Smooth muscle cell (in vitro differentiated cells): ENCODE data around the gene PSKH1. TPM values are rescaled to one million over a fixed set of nuclear protein-coding genes. Genes with fewer than 3 reads are reported as not detected.
A peak's percentile ranks its signal among the peaks of the same experiment; 100 is the strongest.

Experiments
- DNase-seq: peaks from one replicate; lab custom pipeline; 2025; ENCODE audit not compliant: unreplicated experiment; lab: John Stamatoyannopoulos, UW
- H2AFZ ChIP-seq: fragments of 200-600 bp; sonication (generic); 2 replicates; pipeline ENCODE4 v1.6.0; 2016; ENCODE audit warnings: antibody characterized with exemption, low read depth, mild to moderate bottlenecking
- H3F3A ChIP-seq: fragments of 200-600 bp; sonication (generic); 2 replicates; pipeline ENCODE4 v1.6.0; 2017; ENCODE audit warnings: antibody characterized with exemption, low read depth
- H3K27ac ChIP-seq: fragments of 200-600 bp; sonication (generic); 2 replicates; pipeline ENCODE4 v1.5.1; 2016; ENCODE audit warnings: low read depth, mild to moderate bottlenecking
- H3K27me3 ChIP-seq: fragments of 200-600 bp; sonication (generic); 2 replicates; pipeline ENCODE4 v1.6.1; 2016; ENCODE audit warnings: low read depth, mild to moderate bottlenecking
- H3K36me3 ChIP-seq: fragments of 200-600 bp; sonication (generic); 2 replicates; pipeline ENCODE4 v1.5.1; 2016; ENCODE audit warnings: low read depth
- H3K4me1 ChIP-seq: fragments of 200-600 bp; sonication (generic); 2 replicates; pipeline ENCODE4 v1.5.1; 2016; ENCODE audit warnings: low read depth
- H3K4me2 ChIP-seq: fragments of 200-600 bp; sonication (generic); 2 replicates; pipeline ENCODE4 v1.6.0; 2016; ENCODE audit warnings: mild to moderate bottlenecking
- H3K4me3 ChIP-seq: fragments of 200-600 bp; sonication (generic); 2 replicates; pipeline ENCODE4 v1.5.1; 2016; ENCODE audit warnings: mild to moderate bottlenecking
- H3K79me2 ChIP-seq: fragments of 200-600 bp; sonication (generic); 2 replicates; pipeline ENCODE4 v1.6.0; 2016; ENCODE audit warnings: low read depth, mild to moderate bottlenecking
- H3K9ac ChIP-seq: fragments of 200-600 bp; sonication (generic); 2 replicates; pipeline ENCODE4 v1.6.0; 2016; ENCODE audit warnings: low read depth
- H3K9me3 ChIP-seq: fragments of 200-600 bp; sonication (generic); replicated peaks from 2 replicates; pipeline ENCODE4 v1.5.1; 2016; ENCODE audit warnings: low read depth
- H4K20me1 ChIP-seq: fragments of 200-600 bp; sonication (generic); 2 replicates; pipeline ENCODE4 v1.6.0; 2016; ENCODE audit warnings: low read depth
- WGBS: methylation state at CpG from one replicate; pipeline ENCODE4 v1.1.7; 2016; ENCODE audit warnings: low lambda C conversion rate; 5-methylcytosine and 5-hydroxymethylcytosine counted together
- polyA plus RNA-seq: library from polyadenylated mRNA; unstranded; fragments of >200 nt; fragmentation: Nextera tagmentation; extraction: Ambion mirVana; gene quantifications from 2 replicates; pipeline ENCODE4 v1.2.1, GENCODE V29; 2016
- total RNA-seq: library from RNA; depleted of rRNA; stranded (reverse); fragments of >200 nt; gene quantifications from 2 replicates; pipeline ENCODE4 v1.2.3, GENCODE V29; 2014
- TF ChIP-seq, protein P1 (sequence below): fragments of 200-600 bp; sonication (generic); IDR thresholded peaks from 2 replicates; pipeline ENCODE4 v1.5.1; 2017; ENCODE audit warnings: borderline replicate concordance, mild to moderate bottlenecking, antibody characterized with exemption; ENCODE audit not compliant: insufficient read depth, poor library complexity, severe bottlenecking

PSKH1 gene
- total and polyA plus RNA-seq, 2 experiments from 2014 or later: 15.3 to 36.0 TPM

DNA sequence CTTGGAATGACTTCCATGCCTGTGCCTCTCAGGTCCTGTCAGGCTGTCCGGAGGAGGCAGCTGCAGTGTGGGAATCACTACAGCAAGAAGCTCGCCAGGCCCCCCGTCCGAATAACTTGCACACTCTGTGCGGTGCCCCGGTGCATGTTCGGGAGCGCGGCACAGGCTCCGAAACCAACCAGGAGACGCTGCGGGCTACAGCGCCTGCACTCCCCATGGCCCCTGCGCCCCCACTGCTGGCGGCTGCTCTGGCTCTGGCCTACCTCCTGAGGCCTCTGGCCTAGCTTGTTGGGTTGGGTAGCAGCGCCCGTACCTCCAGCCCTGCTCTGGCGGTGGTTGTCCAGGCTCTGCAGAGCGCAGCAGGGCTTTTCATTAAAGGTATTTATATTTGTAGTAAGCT, 7.1 kb upstream of the PSKH1 start:
- 97% methylated on average over 19 of the region's 19 CpGs for WGBS

DNA sequence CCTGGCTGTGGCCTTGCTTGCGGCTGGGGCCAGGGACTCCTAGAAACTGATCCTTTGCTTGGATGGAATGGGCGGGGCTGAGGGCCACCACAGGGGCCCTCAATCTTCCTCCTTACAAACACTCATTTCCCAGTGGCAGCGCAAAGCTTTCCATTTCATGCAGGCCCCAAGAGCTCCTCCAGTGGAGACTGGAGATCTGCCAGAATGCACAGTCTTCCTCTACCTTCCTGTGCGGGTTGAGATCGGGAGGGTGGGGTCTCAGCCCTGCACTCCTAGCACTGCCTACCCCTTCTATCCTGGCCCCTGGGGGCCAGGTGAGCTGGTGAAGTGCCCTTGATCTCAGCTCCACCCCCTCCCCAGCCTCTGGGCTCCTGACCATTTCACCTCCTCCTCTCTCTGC, 6.7 kb upstream of the PSKH1 start:
- Histone ChIP-seq H3K4me2 (no peak overlapping the region), H3K79me2 (no peaks in the 10 kb centered on the region), H3K27ac (no peak overlapping the region), H3K4me3 (no peak overlapping the region), H3K36me3 (no peaks in the 10 kb centered on the region), H3F3A (no peaks in the 10 kb centered on the region), H3K4me1 (peaks cover 5% of the 10 kb centered on the region), H4K20me1 (peaks cover 16% of the 10 kb centered on the region), H3K27me3 (no peaks in the 10 kb centered on the region), H3K9ac (no peak overlapping the region), H2AFZ (no peak overlapping the region), H3K9me3 (no peaks in the 10 kb centered on the region)
- no peak for DNase-seq
- TF ChIP-seq, protein P1, sequence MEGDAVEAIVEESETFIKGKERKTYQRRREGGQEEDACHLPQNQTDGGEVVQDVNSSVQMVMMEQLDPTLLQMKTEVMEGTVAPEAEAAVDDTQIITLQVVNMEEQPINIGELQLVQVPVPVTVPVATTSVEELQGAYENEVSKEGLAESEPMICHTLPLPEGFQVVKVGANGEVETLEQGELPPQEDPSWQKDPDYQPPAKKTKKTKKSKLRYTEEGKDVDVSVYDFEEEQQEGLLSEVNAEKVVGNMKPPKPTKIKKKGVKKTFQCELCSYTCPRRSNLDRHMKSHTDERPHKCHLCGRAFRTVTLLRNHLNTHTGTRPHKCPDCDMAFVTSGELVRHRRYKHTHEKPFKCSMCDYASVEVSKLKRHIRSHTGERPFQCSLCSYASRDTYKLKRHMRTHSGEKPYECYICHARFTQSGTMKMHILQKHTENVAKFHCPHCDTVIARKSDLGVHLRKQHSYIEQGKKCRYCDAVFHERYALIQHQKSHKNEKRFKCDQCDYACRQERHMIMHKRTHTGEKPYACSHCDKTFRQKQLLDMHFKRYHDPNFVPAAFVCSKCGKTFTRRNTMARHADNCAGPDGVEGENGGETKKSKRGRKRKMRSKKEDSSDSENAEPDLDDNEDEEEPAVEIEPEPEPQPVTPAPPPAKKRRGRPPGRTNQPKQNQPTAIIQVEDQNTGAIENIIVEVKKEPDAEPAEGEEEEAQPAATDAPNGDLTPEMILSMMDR: no peak
- 90% methylated on average over 5 of the region's 5 CpGs for WGBS

More for the DNA sequence above, 7.1 kb upstream of the PSKH1 start:
- Histone ChIP-seq H3K79me2 (no peaks in the 10 kb centered on the region), H3K27me3 (no peaks in the 10 kb centered on the region), H3K4me1 (peaks cover 5% of the 10 kb centered on the region), H3K4me3 (no peak overlapping the region), H3K9ac (no peak overlapping the region), H3K4me2 (no peak overlapping the region), H2AFZ (no peak overlapping the region), H4K20me1 (peaks cover 16% of the 10 kb centered on the region), H3K36me3 (no peaks in the 10 kb centered on the region), H3K9me3 (no peaks in the 10 kb centered on the region), H3F3A (no peaks in the 10 kb centered on the region), H3K27ac (no peak overlapping the region)
- DNase-seq: no peak
- TF ChIP-seq, protein P1: no peak

DNA sequence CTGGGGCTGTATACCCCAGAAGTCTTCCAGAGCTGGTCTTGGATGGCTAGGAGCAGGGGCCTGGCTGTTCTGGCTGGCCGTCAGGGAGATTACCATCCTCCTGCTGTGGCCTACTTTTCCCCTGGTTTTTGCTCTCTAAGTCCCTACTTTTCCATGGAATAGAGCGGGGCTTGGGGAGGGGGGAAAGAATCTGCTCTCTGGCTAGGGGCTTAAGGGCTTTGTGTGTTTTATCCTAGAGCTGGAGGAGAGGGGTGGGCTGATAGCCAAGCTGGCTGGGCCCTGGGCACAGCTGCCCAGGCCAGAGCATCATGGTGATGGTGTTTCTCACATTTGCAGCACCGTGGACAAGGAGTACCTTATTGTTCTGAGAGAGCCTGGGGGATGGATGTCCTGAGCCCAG, 4.7 kb upstream of the PSKH1 start:
- no peak overlapping the region for H3K4me2 ChIP-seq
- WGBS: 76% methylated on average over 3 of the region's 3 CpGs

DNA sequence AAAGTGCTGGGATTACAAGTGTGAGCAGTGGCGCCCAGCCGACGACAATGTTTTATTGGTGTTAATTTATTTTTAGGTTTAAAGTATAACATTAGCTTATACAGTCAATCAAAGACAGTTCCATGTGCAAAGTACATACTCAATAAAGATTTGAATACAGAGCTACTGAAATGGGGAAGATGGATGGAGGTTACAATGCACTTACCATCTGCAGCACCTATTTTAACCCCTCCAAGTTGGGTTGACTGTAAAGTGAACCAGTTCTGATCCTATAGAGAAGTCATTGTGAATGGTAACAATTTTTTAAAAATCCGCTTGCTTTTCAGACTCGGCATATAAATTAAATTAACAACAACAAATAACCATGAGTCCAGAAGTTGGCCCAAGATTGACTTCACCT, 679 bp upstream of the PSKH1 start:
- H2AFZ ChIP-seq: peak overlapping the region; percentile 95

More for the DNA sequence above, 4.7 kb upstream of the PSKH1 start:
- Histone ChIP-seq H3K4me1 (peaks cover 11% of the 10 kb centered on the region), H3K79me2 (no peaks in the 10 kb centered on the region), H2AFZ (no peak overlapping the region), H3K27ac (no peak overlapping the region), H3K36me3 (no peaks in the 10 kb centered on the region), H3K4me3 (no peak overlapping the region), H3K27me3 (no peaks in the 10 kb centered on the region), H3K9me3 (no peaks in the 10 kb centered on the region), H4K20me1 (peaks cover 14% of the 10 kb centered on the region), H3F3A (no peaks in the 10 kb centered on the region), H3K9ac (no peak overlapping the region)
- no peak for DNase-seq
- TF ChIP-seq, protein P1: no peak

More for the DNA sequence above, 679 bp upstream of the PSKH1 start:
- Histone ChIP-seq H3K9me3 (no peaks in the 10 kb centered on the region), H3K79me2 (peaks cover 38% of the 10 kb centered on the region), H3K36me3 (no peaks in the 10 kb centered on the region), H3K27ac (peak overlapping the region; percentile 60), H4K20me1 (peaks cover 14% of the 10 kb centered on the region), H3K4me3 (peak overlapping the region; percentile 96), H3K9ac (peak overlapping the region; percentile 41), H3K4me1 (peaks cover 12% of the 10 kb centered on the region), H3K27me3 (no peaks in the 10 kb centered on the region), H3K4me2 (peak overlapping the region; percentile 88), H3F3A (no peaks in the 10 kb centered on the region)
- WGBS: 81% methylated on average over 5 of the region's 5 CpGs
- TF ChIP-seq, protein P1: no peak
- DNase-seq: no peak
